ENCODE measurements around the gene C21orf91.

Gene C21orf91

DNA sequence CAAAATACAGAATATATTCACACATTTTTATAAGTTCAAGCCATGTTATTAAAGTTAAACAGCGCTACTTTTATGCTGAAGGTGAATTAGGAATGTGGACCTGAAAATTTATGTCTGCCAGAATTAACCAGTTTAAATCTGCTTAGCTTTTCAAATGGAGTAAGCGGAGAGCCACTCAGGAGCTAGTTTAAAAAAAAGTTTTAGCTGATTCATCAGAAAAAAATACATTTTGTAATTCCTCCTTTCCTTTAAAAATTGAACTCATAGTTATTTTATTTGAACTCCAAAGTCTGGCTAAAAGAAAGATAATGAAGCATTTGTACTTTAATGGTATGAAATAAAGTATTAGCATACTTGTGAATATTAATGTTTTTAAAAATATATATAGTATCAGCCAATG, 21.2 kb downstream of the C21orf91 start:
- DNase-seq (ENCODE audit: low read depth) = no peak

GRCh38 chr21:17796503-17796902, 22.7 kb downstream of the C21orf91 start:
- no peak for DNase-seq (ENCODE audit: low read depth)

GRCh38 chr21:17796037-17796403, 23.1 kb downstream of the C21orf91 start:
- DNase-seq (ENCODE audit: low read depth) = no peak

GRCh38 chr21:17795146-17796036, 23.8 kb downstream of the C21orf91 start:
- no peak for DNase-seq (ENCODE audit: low read depth)

GRCh38 chr21:17794518-17795145, 24.5 kb downstream of the C21orf91 start:
- DNase-seq (ENCODE audit: low read depth) = no peak

DNA sequence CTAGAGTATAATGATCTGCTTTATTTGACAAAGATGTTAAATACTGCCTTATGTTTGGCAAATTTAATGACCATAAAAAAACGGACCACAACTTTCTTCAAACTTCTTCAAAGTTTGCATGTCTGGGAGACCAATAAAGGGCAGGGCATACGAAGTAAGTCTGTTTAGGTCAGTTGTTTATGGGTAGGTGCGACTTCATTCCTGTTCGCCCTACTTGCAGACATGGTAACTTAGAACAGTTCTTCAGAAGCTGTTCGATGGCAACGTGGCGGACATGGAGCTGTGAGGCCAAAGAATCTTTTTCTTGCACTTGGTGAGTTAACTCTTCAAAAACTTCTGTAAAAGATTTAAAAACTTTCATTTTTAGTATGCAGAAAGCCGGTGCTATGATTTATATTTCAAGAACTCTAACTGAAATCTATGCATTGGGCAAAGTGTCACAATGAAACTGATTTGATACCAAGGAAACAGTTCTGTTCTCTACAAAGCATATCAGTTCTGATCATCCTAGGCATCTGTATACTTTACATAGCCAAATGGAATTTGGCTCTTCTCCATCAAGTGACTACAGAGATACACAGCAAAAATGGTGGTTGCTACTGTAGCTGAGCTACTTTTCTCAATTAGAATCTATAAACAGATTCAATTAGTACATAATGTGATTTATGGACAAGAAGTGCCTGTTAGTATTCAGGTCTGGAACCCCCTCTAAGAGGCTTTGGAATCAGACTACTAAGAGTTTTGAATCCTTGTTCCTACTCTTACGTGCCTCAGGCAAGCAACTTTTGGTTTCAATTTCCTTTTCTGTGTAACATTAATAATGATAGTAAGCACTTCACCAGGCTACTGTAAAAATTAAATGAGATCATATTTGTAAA, 25.7 kb downstream of the C21orf91 start:
- DNase-seq (ENCODE audit: low read depth) = no peak

GRCh38 chr21:17789656-17790055, 29.5 kb downstream of the C21orf91 start:
- no peak for DNase-seq (ENCODE audit: low read depth)

DNA sequence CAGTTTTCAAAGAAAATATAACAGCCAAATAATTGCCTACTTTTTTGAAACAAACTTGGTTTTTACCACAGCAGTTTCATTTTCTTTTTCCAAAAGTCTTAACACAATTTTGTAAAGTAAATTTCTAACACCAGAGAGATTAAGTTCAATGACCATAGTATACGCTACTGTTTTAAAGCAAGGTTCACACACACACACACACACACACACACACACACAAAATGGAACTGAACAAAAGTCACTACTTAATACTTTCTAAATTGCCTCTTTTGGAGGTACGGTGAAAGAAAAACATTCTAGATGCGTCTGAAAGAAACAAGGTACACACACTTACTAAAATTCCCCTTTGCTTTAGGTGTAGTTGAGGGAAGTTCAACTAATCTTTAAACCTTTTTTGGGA, 30.1 kb downstream of the C21orf91 start:
- DNase-seq (ENCODE audit: low read depth) = no peak

GRCh38 chr21:17786851-17787181, 32.3 kb downstream of the C21orf91 start:
- DNase-seq (ENCODE audit: low read depth) = no peak

- no peak for DNase-seq (ENCODE audit: low read depth)
Measured at GRCh38 chr21:17786071-17786850, 32.9 kb downstream of the C21orf91 start.

GRCh38 chr21:17785403-17785788, 33.8 kb downstream of the C21orf91 start:
- no peak for DNase-seq (ENCODE audit: low read depth)

GRCh38 chr21:17784604-17785402, 34.4 kb downstream of the C21orf91 start:
- no peak for DNase-seq (ENCODE audit: low read depth)

DNA sequence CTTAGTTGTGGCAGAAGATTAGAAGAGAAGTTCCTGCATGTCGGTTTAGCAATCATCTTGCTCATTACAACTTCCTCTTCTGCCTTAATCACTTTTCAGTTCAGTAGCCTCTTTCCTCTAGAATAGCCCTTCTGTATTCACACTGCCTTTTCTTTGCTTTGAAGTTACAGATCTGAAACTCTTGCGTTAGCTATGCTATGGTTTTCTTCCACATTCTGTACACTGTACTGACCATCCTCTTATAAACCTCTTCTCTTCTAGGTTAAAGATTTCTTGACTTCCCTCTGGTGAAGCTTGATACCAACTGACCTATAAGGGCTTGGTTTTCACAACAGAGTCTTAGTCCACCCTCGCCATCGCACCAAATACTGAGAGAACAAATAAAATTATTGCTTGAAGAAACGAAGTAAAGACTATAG, 35.0 kb downstream of the C21orf91 start:
- DNase-seq (ENCODE audit: low read depth) = no peak

DNA sequence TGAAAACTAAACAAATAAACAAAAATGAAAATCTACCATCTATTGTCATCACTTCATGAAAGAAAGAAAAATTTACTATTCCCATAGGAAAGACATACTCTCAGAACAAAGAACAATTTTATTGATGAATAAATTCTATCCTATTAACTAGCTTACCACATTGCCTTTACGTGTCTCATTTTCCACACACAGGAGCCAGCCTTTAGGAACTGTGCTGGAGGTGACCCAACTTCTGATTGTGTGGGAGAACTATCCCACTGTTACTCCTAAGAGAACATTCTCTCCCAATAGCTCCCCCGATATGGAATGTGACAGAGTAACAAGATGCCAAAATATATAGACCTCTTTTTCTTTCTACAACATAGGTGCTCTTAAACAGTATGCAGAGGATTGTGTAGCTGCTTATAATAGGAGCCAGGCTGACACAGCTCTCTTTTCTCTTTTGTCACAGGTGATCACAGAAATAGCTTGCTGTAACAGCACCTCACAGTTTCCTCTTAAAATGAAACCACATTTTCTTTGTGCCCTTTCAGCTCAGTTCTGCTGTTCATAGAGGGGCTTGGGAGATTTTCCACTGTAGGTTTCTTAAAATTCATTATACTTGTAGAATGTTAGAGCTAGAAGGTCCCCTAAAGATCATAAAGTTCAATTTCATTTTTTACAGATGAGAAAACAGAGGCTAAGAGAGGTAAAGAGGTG, 35.5 kb downstream of the C21orf91 start:
- DNase-seq (ENCODE audit: low read depth) = no peak

DNA sequence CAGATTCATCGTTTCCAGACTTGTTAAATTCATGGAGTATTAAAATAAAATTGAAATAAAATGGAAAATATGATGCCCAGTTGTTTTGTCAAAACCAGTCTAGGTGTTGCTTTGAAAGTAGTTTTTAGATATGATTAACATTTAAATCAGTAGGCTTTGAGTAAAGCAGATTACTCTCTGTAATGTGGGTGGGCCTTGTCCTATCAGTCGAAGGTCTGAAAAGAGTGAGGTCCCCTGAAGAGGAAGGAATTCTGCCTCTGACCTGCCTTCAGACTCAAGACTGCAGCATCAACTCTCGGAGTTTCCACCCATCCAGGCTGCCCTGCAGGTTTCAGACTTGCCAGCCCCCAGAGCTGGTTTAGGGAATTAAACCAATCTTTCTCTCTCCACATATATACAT, 36.2 kb downstream of the C21orf91 start:
- DNase-seq (ENCODE audit: low read depth) = no peak

DNA sequence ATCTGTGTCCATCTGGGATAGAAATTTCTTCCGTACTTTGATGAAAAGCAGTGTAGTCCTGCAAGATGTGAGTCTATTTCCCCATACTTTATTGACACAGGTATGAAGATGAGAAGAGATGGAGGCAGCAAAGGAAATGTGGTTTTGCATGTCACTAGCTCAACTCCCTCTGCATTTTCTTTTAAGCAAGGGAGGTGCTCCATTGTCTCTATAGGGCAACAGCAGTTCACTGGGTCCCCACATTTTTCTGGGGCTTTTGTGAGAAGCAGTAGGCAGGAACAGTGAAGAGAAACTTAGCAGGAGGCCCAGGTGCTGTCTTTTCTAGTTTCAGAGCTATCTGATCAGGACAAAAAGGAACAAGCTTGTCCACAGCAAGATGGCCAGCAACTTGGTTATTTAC, 37.1 kb downstream of the C21orf91 start:
- no peak for DNase-seq (ENCODE audit: low read depth)

GRCh38 chr21:17781524-17781923, 37.6 kb downstream of the C21orf91 start:
- DNase-seq (ENCODE audit: low read depth) = no peak

DNA sequence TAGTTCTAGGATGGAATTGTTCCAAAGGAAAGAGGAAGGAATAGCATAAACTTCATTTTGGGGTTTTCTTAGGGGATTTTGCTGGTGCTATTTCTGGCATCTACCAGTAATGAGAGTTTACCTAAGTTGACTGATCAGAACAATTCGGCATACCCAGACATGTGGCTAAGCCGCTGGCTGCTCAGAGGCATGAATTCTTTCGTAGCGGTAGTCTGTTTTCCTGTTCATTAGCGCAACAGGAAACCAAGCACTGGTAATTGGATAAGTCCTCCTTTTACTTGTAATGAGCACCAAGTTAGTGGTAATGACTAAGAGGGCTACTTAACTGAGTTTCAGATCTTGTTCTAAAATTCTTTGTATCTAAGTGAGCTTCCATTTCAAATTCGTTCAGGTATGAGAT, 38.6 kb downstream of the C21orf91 start:
- no peak for DNase-seq (ENCODE audit: low read depth)

GRCh38 chr21:17779980-17780379, 39.2 kb downstream of the C21orf91 start:
- no peak for DNase-seq (ENCODE audit: low read depth)

DNA sequence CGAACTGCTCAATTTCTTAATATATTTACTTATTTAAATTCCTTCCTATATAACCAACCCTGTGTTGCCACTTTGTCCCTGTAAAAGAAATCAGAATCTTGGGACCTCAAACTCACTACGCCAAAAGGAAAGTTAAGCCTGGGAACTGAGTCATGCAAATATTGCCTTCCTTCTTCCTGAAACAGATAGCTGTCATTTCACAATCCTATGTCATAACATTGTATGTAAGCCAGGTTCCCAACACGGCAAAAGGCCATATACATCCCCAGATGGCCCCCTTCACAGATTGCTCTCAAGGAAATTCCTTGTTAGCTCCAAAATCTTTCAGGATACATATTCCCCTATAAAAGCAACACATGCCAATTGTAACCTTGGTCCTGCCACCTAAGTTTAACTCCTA, 39.7 kb downstream of the C21orf91 start:
- no peak for DNase-seq (ENCODE audit: low read depth)
